ENCODE measurements around the gene MYO5C.

Gene MYO5C

GRCh38 chr15:52295421-52296001, at the start of gene MYO5C:
TSS of gene MYO5C (minus strand) at chr15:52295804. CDS start at chr15:52295636, 168 bp downstream.
- no peak for DNase-seq (ENCODE audit: low read depth in 1 of 2, low spot score in 1 of 2)

GRCh38 chr15:52344592-52344991, 49.0 kb upstream of the MYO5C start:
- no peak for DNase-seq (ENCODE audit: low read depth in 1 of 2, low spot score in 1 of 2)

GRCh38 chr15:52343831-52344230, 48.2 kb upstream of the MYO5C start:
- DNase-seq (ENCODE audit: low read depth in 1 of 2, low spot score in 1 of 2) = no peak

GRCh38 chr15:52340093-52340492, 44.5 kb upstream of the MYO5C start:
- DNase-seq (ENCODE audit: low read depth in 1 of 2, low spot score in 1 of 2) = no peak

GRCh38 chr15:52338891-52339290, 43.3 kb upstream of the MYO5C start:
- DNase-seq (ENCODE audit: low read depth in 1 of 2, low spot score in 1 of 2) = no peak

- DNase-seq (ENCODE audit: low read depth in 1 of 2, low spot score in 1 of 2) = no peak
Observed at GRCh38 chr15:52338058-52338457, 42.5 kb upstream of the MYO5C start.

GRCh38 chr15:52337198-52337853, 41.7 kb upstream of the MYO5C start:
- DNase-seq (ENCODE audit: low read depth in 1 of 2, low spot score in 1 of 2) = no peak

- DNase-seq (ENCODE audit: low read depth in 1 of 2, low spot score in 1 of 2) = no peak
Observed at GRCh38 chr15:52336529-52336928, 40.9 kb upstream of the MYO5C start.

GRCh38 chr15:52334491-52335160, 39.0 kb upstream of the MYO5C start:
- DNase-seq (ENCODE audit: low read depth in 1 of 2, low spot score in 1 of 2) = no peak

GRCh38 chr15:52331490-52332240, 36.1 kb upstream of the MYO5C start:
- peak; percentile 2 to 41 for DNase-seq (ENCODE audit: low read depth in 1 of 2, low spot score in 1 of 2)

- no peak for DNase-seq (ENCODE audit: low read depth in 1 of 2, low spot score in 1 of 2)
Observed at GRCh38 chr15:52329987-52330386, 34.4 kb upstream of the MYO5C start.

- DNase-seq (ENCODE audit: low read depth in 1 of 2, low spot score in 1 of 2) = no peak
Observed at GRCh38 chr15:52329150-52329549, 33.5 kb upstream of the MYO5C start.

- no peak for DNase-seq (ENCODE audit: low read depth in 1 of 2, low spot score in 1 of 2)
Observed at GRCh38 chr15:52328680-52329079, 33.1 kb upstream of the MYO5C start.

GRCh38 chr15:52326756-52327155, 31.2 kb upstream of the MYO5C start:
- DNase-seq (ENCODE audit: low read depth in 1 of 2, low spot score in 1 of 2) = no peak

GRCh38 chr15:52324109-52324508, 28.5 kb upstream of the MYO5C start:
- no peak for DNase-seq (ENCODE audit: low read depth in 1 of 2, low spot score in 1 of 2)

GRCh38 chr15:52318729-52319500, 23.3 kb upstream of the MYO5C start:
- no peak for DNase-seq (ENCODE audit: low read depth in 1 of 2, low spot score in 1 of 2)

- DNase-seq (ENCODE audit: low read depth in 1 of 2, low spot score in 1 of 2) = no peak
Observed at GRCh38 chr15:52317688-52318087, 22.1 kb upstream of the MYO5C start.

- no peak for DNase-seq (ENCODE audit: low read depth in 1 of 2, low spot score in 1 of 2)
Observed at GRCh38 chr15:52317022-52317421, 21.4 kb upstream of the MYO5C start.

GRCh38 chr15:52309154-52309548, 13.5 kb upstream of the MYO5C start:
- no peak for DNase-seq (ENCODE audit: low read depth in 1 of 2, low spot score in 1 of 2)

- no peak for DNase-seq (ENCODE audit: low read depth in 1 of 2, low spot score in 1 of 2)
Observed at GRCh38 chr15:52308446-52309153, 13.0 kb upstream of the MYO5C start.

All from activated CD4-positive, alpha-beta T cell treated with anti-CD3 and anti-CD28 coated beads, Interleukin-2, amount 50 U/mL, for 24 hours (primary cell).